Lower leg skin (tissue), 4 donors: Measurements from ENCODE around the gene IQSEC3. TPM values are rescaled to one million over a fixed set of nuclear protein-coding genes. Genes with fewer than 3 reads are reported as not detected.

Experiments
- DNase-seq, 2 donors: peaks; one replicate each; pipeline ENCODE4 v3.0.0-alpha.2; 2019; ENCODE audit warnings: low spot score in 2 of 2
- H3K4me3 ChIP-seq: fragments of 200-600 bp; sonication (generic); 2 replicates; pipeline ENCODE4 v1.5.1; 2017; ENCODE audit warnings: mild to moderate bottlenecking, low read depth; ENCODE audit not compliant: poor library complexity, severe bottlenecking
- CTCF ChIP-seq, 3 donors: fragments of 450-650 bp; IDR thresholded peaks; one replicate each; pipeline ENCODE4 v1.5.1; 2016; ENCODE audit warnings: antibody characterized with exemption in 3 of 3, mild to moderate bottlenecking in 3 of 3, moderate library complexity in 2 of 3
- POLR2A ChIP-seq, 2 donors: fragments of 450-650 bp; IDR thresholded peaks; one replicate each; pipeline ENCODE4 v1.6.1; 2016 to 2017; ENCODE audit warnings: antibody characterized with exemption in 2 of 2, mild to moderate bottlenecking in 1 of 2, moderate library complexity in 1 of 2
- WGBS, 2 donors: methylation state at CpG; one replicate each; pipeline ENCODE4 v1.1.5; 2018; 5-methylcytosine and 5-hydroxymethylcytosine counted together
- intact Hi-C: fragments of 100-400 bp; cut with DNase I; formaldehyde crosslinking; loops from one replicate; pipeline ENCODE4 v1.15.0; 2023; ENCODE audit warnings: low total_unique reads
- total RNA-seq, 4 donors: library from RNA; depleted of rRNA; stranded (reverse); fragments of >200 nt; gene quantifications; one replicate each; pipeline ENCODE4 v1.1.0, GENCODE V29; 2016

IQSEC3 gene
- total RNA-seq, 4 donors from 2014 or later = 0.04 to 0.10 (median 0.05) TPM; not detected in 1

- no peak for TF ChIP-seq CTCF (IDR thresholded peaks at IDR 0.05)
- no peak for TF ChIP-seq POLR2A (IDR thresholded peaks at IDR 0.05)
- WGBS, 2 donors = 85 to 87% methylated on average over 16 of the region's 16 CpGs
- DNase-seq = no peak
- H3K4me3 ChIP-seq = no peak overlapping the region
- intact Hi-C loops = no loop called here
These were observed 145.3 kb downstream of the IQSEC3 start for GRCh38 chr12:211639-212414.

GRCh38 chr12:212415-212714 lies 145.8 kb downstream of the IQSEC3 start:
- intact Hi-C loops = no loop called here
- 57 to 65% methylated on average over 8 of the region's 8 CpGs for WGBS, 2 donors
- TF ChIP-seq POLR2A (IDR thresholded peaks at IDR 0.05) (no peak), CTCF (IDR thresholded peaks at IDR 0.05) (no peak)
- no peak overlapping the region for H3K4me3 ChIP-seq
- no peak for DNase-seq

GRCh38 chr12:212715-213526 lies 146.4 kb downstream of the IQSEC3 start:
- no peak for TF ChIP-seq CTCF (IDR thresholded peaks at IDR 0.05)
- no peak for TF ChIP-seq POLR2A (IDR thresholded peaks at IDR 0.05)
- 39 to 44% methylated on average over 22 of the region's 22 CpGs for WGBS, 2 donors
- no peak overlapping the region for H3K4me3 ChIP-seq
- intact Hi-C loops = no loop called here
- DNase-seq = no peak

- intact Hi-C loops = no loop called here
- H3K4me3 ChIP-seq = no peak overlapping the region
- DNase-seq = no peak
- TF ChIP-seq CTCF (IDR thresholded peaks at IDR 0.05) (no peak), POLR2A (IDR thresholded peaks at IDR 0.05) (no peak)
- WGBS, 2 donors = 38 to 50% methylated on average over 12 of the region's 12 CpGs
These were observed 147.0 kb downstream of the IQSEC3 start for GRCh38 chr12:213527-213932.

- no peak within 1 kb of the TSS for H3K4me3 ChIP-seq
- no peak for DNase-seq
- TF ChIP-seq CTCF (IDR thresholded peaks at IDR 0.05) (no peak), POLR2A (IDR thresholded peaks at IDR 0.05) (no peak)
- intact Hi-C loops = no loop called here
- 28 to 42% methylated on average over 14 of the region's 14 CpGs for WGBS, 2 donors
These were observed 147.6 kb downstream of the IQSEC3 start, which contains the start of gene SLC6A12 for GRCh38 chr12:214003-214741. Gene SLC6A12 (minus strand): TSS chr12:214157. CDS start chr12:209986, 4,171 bp downstream.
